ENCODE results near the gene KCNK3.

KCNK3 gene

GRCh38 chr2:26647981-26648380, 44.5 kb upstream of the KCNK3 start:
- Histone ChIP-seq H3K4me1 (ENCODE audit: low read length) (no peaks in the 10 kb centered on the region), H3K4me3 (ENCODE audit: low read length) (no peak overlapping the region), H3K4me2 (ENCODE audit: low read length) (no peak overlapping the region), H3K9me3 (ENCODE audit: insufficient read depth, low read length) (no peaks in the 10 kb centered on the region), H3K79me2 (ENCODE audit: low read length) (no peaks in the 10 kb centered on the region), H3K27me3 (ENCODE audit: low read depth, low read length) (peaks cover 39% of the 10 kb centered on the region), H3K36me3 (replicated peaks; ENCODE audit: low read depth, low read length) (no peaks in the 10 kb centered on the region), H3K9ac (ENCODE audit: low read length) (no peak overlapping the region), H4K20me1 (ENCODE audit: insufficient read depth, low read length) (no peaks in the 10 kb centered on the region), H3K27ac (ENCODE audit: low read length) (no peak overlapping the region), H2AFZ (ENCODE audit: low read depth, low read length) (no peak overlapping the region)
- TF ChIP-seq CTCF (IDR thresholded peaks at IDR 0.05; ENCODE audit: low read depth, low read length) (no peak), EZH2phosphoT487 (IDR thresholded peaks at IDR 0.05; ENCODE audit: low read depth) (no peak)

- TF ChIP-seq EZH2phosphoT487 (IDR thresholded peaks at IDR 0.05; ENCODE audit: low read depth): no peak
- no peak for TF ChIP-seq CTCF (IDR thresholded peaks at IDR 0.05; ENCODE audit: low read depth, low read length)
- Histone ChIP-seq H3K27ac (ENCODE audit: low read length) (no peak overlapping the region), H3K27me3 (ENCODE audit: low read depth, low read length) (peaks cover 41% of the 10 kb centered on the region), H3K79me2 (ENCODE audit: low read length) (no peaks in the 10 kb centered on the region), H3K4me2 (ENCODE audit: low read length) (no peak overlapping the region), H3K4me3 (ENCODE audit: low read length) (no peak overlapping the region), H2AFZ (ENCODE audit: low read depth, low read length) (no peak overlapping the region), H3K36me3 (replicated peaks; ENCODE audit: low read depth, low read length) (no peaks in the 10 kb centered on the region), H3K4me1 (ENCODE audit: low read length) (no peaks in the 10 kb centered on the region), H3K9ac (ENCODE audit: low read length) (no peak overlapping the region), H4K20me1 (ENCODE audit: insufficient read depth, low read length) (no peaks in the 10 kb centered on the region), H3K9me3 (ENCODE audit: insufficient read depth, low read length) (no peaks in the 10 kb centered on the region)
Observed at GRCh38 chr2:26648516-26648915, 44.0 kb upstream of the KCNK3 start.

- no peaks in the 10 kb centered on the region for H3K36me3 ChIP-seq (replicated peaks; ENCODE audit: low read depth, low read length)
- peaks cover 41% of the 10 kb centered on the region for H3K27me3 ChIP-seq (ENCODE audit: low read depth, low read length)
- H3K4me1 ChIP-seq (ENCODE audit: low read length): no peaks in the 10 kb centered on the region
- H4K20me1 ChIP-seq (ENCODE audit: insufficient read depth, low read length): no peaks in the 10 kb centered on the region
- H3K4me3 ChIP-seq (ENCODE audit: low read length): no peak overlapping the region
- H3K9me3 ChIP-seq (ENCODE audit: insufficient read depth, low read length): no peaks in the 10 kb centered on the region
- TF ChIP-seq EZH2phosphoT487 (IDR thresholded peaks at IDR 0.05; ENCODE audit: low read depth) (no peak), CTCF (IDR thresholded peaks at IDR 0.05; ENCODE audit: low read depth, low read length) (no peak)
- no peak overlapping the region for H2AFZ ChIP-seq (ENCODE audit: low read depth, low read length)
- H3K27ac ChIP-seq (ENCODE audit: low read length): no peak overlapping the region
- no peaks in the 10 kb centered on the region for H3K79me2 ChIP-seq (ENCODE audit: low read length)
- H3K9ac ChIP-seq (ENCODE audit: low read length): no peak overlapping the region
- H3K4me2 ChIP-seq (ENCODE audit: low read length): no peak overlapping the region
Observed at GRCh38 chr2:26649322-26649721, 43.2 kb upstream of the KCNK3 start.

- Histone ChIP-seq H3K9ac (ENCODE audit: low read length) (no peak overlapping the region), H3K4me3 (ENCODE audit: low read length) (no peak overlapping the region), H3K79me2 (ENCODE audit: low read length) (no peaks in the 10 kb centered on the region), H3K27ac (ENCODE audit: low read length) (no peak overlapping the region), H4K20me1 (ENCODE audit: insufficient read depth, low read length) (no peaks in the 10 kb centered on the region), H3K4me2 (ENCODE audit: low read length) (no peak overlapping the region), H3K36me3 (replicated peaks; ENCODE audit: low read depth, low read length) (no peaks in the 10 kb centered on the region), H2AFZ (ENCODE audit: low read depth, low read length) (no peak overlapping the region), H3K9me3 (ENCODE audit: insufficient read depth, low read length) (no peaks in the 10 kb centered on the region), H3K27me3 (ENCODE audit: low read depth, low read length) (peaks cover 39% of the 10 kb centered on the region), H3K4me1 (ENCODE audit: low read length) (no peaks in the 10 kb centered on the region)
- TF ChIP-seq EZH2phosphoT487 (IDR thresholded peaks at IDR 0.05; ENCODE audit: low read depth): no peak
- TF ChIP-seq CTCF (IDR thresholded peaks at IDR 0.05; ENCODE audit: low read depth, low read length): no peak
Observed at GRCh38 chr2:26649992-26650712, 42.4 kb upstream of the KCNK3 start.

Measured in OCI-LY3 (cell line).